Suprapubic skin (tissue), 4 donors: ENCODE results near the gene ABHD5. TPM values are rescaled to one million over a fixed set of nuclear protein-coding genes. Genes with fewer than 3 reads are reported as not detected.

Experiments used
- DNase-seq, 2 donors: peaks; one replicate each; pipeline ENCODE4 v3.0.0-alpha.2; 2019; ENCODE audit warnings: low spot score in 2 of 2
- H3K27ac ChIP-seq: fragments of 200-600 bp; sonication (generic); one replicate; pipeline ENCODE4 v1.5.1; 2019
- H3K27me3 ChIP-seq: fragments of 200-600 bp; sonication (generic); one replicate; pipeline ENCODE4 v1.5.1; 2019
- H3K36me3 ChIP-seq: fragments of 200-600 bp; sonication (generic); one replicate; pipeline ENCODE4 v1.5.1; 2019
- H3K4me1 ChIP-seq: fragments of 200-600 bp; sonication (generic); one replicate; pipeline ENCODE4 v1.5.1; 2019
- H3K4me3 ChIP-seq: fragments of 200-600 bp; sonication (generic); one replicate; pipeline ENCODE4 v1.5.1; 2019; ENCODE audit warnings: mild to moderate bottlenecking
- H3K9me3 ChIP-seq: fragments of 200-600 bp; sonication (generic); one replicate; pipeline ENCODE4 v1.5.1; 2019
- CTCF ChIP-seq, 2 donors: fragments of 200-600 bp in 1 of 2; fragments of 450-650 bp in 1 of 2; sonication (generic) in 1 of 2; IDR thresholded peaks; one replicate each; pipeline ENCODE4 v1.5.1; 2016 to 2019; ENCODE audit warnings: antibody characterized with exemption in 2 of 2, mild to moderate bottlenecking in 1 of 2, moderate library complexity in 1 of 2
- EP300 ChIP-seq: sonication (generic); formaldehyde crosslinking; IDR thresholded peaks from one replicate; pipeline ENCODE4 v1.6.1; 2017; ENCODE audit warnings: antibody characterized with exemption
- POLR2A ChIP-seq, 2 donors: fragments of 450-650 bp; IDR thresholded peaks; one replicate each; pipeline ENCODE4 v1.6.1; 2017; ENCODE audit warnings: antibody characterized with exemption in 2 of 2, mild to moderate bottlenecking in 2 of 2, moderate library complexity in 2 of 2
- POLR2AphosphoS5 ChIP-seq, 3 donors: sonication (generic); formaldehyde crosslinking; IDR thresholded peaks; one replicate each; pipeline ENCODE4 v1.6.1; 2017; ENCODE audit warnings: antibody characterized with exemption in 3 of 3
- WGBS: methylation state at CpG from one replicate; pipeline ENCODE4 v1.1.5; 2018; 5-methylcytosine and 5-hydroxymethylcytosine counted together
- total RNA-seq, 4 donors: library from RNA; depleted of rRNA; stranded (reverse); fragments of >200 nt; gene quantifications; one replicate each; pipeline ENCODE4 v1.1.0, GENCODE V29; 2016

The ABHD5 gene
- total RNA-seq, 4 donors from 2014 or later = 62.7 to 130 (median 88.3) TPM

GRCh38 chr3:43692971-43693370 lies 2.2 kb downstream of the ABHD5 start:
- Histone ChIP-seq H3K4me1 (peaks cover 60% of the 10 kb centered on the region), H3K27me3 (no peaks in the 10 kb centered on the region), H3K27ac (peak overlapping the region; percentile 75), H3K4me3 (peak overlapping the region; percentile 99), H3K9me3 (no peaks in the 10 kb centered on the region), H3K36me3 (no peaks in the 10 kb centered on the region)
- no peak for DNase-seq
- 37% methylated on average over 2 of the region's 2 CpGs for WGBS
- TF ChIP-seq CTCF (IDR thresholded peaks at IDR 0.05) (no peak), POLR2AphosphoS5 (IDR thresholded peaks at IDR 0.05) (no peak), EP300 (no peak), POLR2A (IDR thresholded peaks at IDR 0.05) (no peak)

- no peaks in the 10 kb centered on the region for H3K9me3 ChIP-seq
- peak overlapping the region; percentile 75 for H3K27ac ChIP-seq
- H3K4me3 ChIP-seq = peak overlapping the region; percentile 99
- H3K4me1 ChIP-seq = peaks cover 60% of the 10 kb centered on the region
- no peak for DNase-seq
- H3K36me3 ChIP-seq = no peaks in the 10 kb centered on the region
- no peaks in the 10 kb centered on the region for H3K27me3 ChIP-seq
- WGBS = 9% methylated on average over 1 of the region's 1 CpG
- TF ChIP-seq POLR2A (IDR thresholded peaks at IDR 0.05) (no peak), POLR2AphosphoS5 (IDR thresholded peaks at IDR 0.05) (no peak), CTCF (IDR thresholded peaks at IDR 0.05) (no peak), EP300 (no peak)
Observed at GRCh38 chr3:43693594-43693993, 2.9 kb downstream of the ABHD5 start.

GRCh38 chr3:43695443-43695842 lies 4.7 kb downstream of the ABHD5 start:
- Histone ChIP-seq H3K4me3 (no peak overlapping the region), H3K27me3 (no peaks in the 10 kb centered on the region), H3K27ac (no peak overlapping the region), H3K36me3 (no peaks in the 10 kb centered on the region), H3K9me3 (no peaks in the 10 kb centered on the region), H3K4me1 (peaks cover 54% of the 10 kb centered on the region)
- TF ChIP-seq POLR2AphosphoS5 (IDR thresholded peaks at IDR 0.05) (no peak), EP300 (no peak), CTCF (IDR thresholded peaks at IDR 0.05) (no peak), POLR2A (IDR thresholded peaks at IDR 0.05) (no peak)
- 39% methylated on average over 2 of the region's 2 CpGs for WGBS
- DNase-seq = no peak

- Histone ChIP-seq H3K9me3 (no peaks in the 10 kb centered on the region), H3K27ac (no peak overlapping the region), H3K4me3 (no peak overlapping the region), H3K27me3 (no peaks in the 10 kb centered on the region), H3K4me1 (peaks cover 55% of the 10 kb centered on the region), H3K36me3 (no peaks in the 10 kb centered on the region)
- no peak for DNase-seq
- TF ChIP-seq POLR2A (IDR thresholded peaks at IDR 0.05) = no peak
- TF ChIP-seq POLR2AphosphoS5 (IDR thresholded peaks at IDR 0.05) = no peak
- no peak for TF ChIP-seq CTCF (IDR thresholded peaks at IDR 0.05)
- TF ChIP-seq EP300 = no peak
Observed at GRCh38 chr3:43695863-43696262, 5.1 kb downstream of the ABHD5 start.

- Histone ChIP-seq H3K36me3 (no peaks in the 10 kb centered on the region), H3K4me3 (no peak overlapping the region), H3K4me1 (peaks cover 55% of the 10 kb centered on the region), H3K27me3 (no peaks in the 10 kb centered on the region), H3K9me3 (no peaks in the 10 kb centered on the region), H3K27ac (no peak overlapping the region)
- no peak for DNase-seq
- TF ChIP-seq CTCF (IDR thresholded peaks at IDR 0.05) (no peak), POLR2A (IDR thresholded peaks at IDR 0.05) (no peak), POLR2AphosphoS5 (IDR thresholded peaks at IDR 0.05) (no peak), EP300 (no peak)
- 81% methylated on average over 1 of the region's 1 CpG for WGBS
Observed at GRCh38 chr3:43696441-43696840, 5.7 kb downstream of the ABHD5 start.
